GM12878 (cell line): ENCODE measurements around the gene FZR1. TPM values are rescaled to one million over a fixed set of nuclear protein-coding genes. Genes with fewer than 3 reads are reported as not detected.

Source experiments
- ATAC-seq: fragments of 200-7000 bp; cut with Tn5 transposase; 3 replicates; pipeline ENCODE4 v1.9.1; 2020; ENCODE audit warnings: mild to moderate bottlenecking, moderate library complexity
- BruUV-seq: library from RNA; stranded (reverse); fragments of 400-500 nt; replicated peaks from 2 replicates; lab custom pipeline; 2021; lab: Mats Ljungman, UMichigan
- CTCF ChIA-PET: fragments of 300-600 bp; sonication (Branson Sonifier 250); formaldehyde crosslinking; extraction: SDS; loops from one replicate; lab custom pipeline; 2021; ENCODE audit warnings: inconsistent platforms; lab: Yijun Ruan, JAX
- POLR2A ChIA-PET: fragments of 350-600 bp; formaldehyde crosslinking; extraction: SDS; loops from one replicate; lab custom pipeline; 2021; ENCODE audit warnings: inconsistent platforms; lab: Charles Lee
- RAD21 ChIA-PET: fragments of 300-600 bp; sonication (Branson Sonifier 250); formaldehyde crosslinking; loops from one replicate; lab custom pipeline; 2023; ENCODE audit warnings: antibody characterized with exemption; ENCODE audit not compliant: unreplicated experiment; lab: Charles Lee
- SMC1A ChIA-PET: fragments of 300-600 bp; sonication (Branson Sonifier 250); formaldehyde crosslinking; loops from one replicate; lab custom pipeline; 2023; ENCODE audit not compliant: unreplicated experiment, uncharacterized antibody; lab: Charles Lee
- DNase-seq: peaks from one replicate; pipeline ENCODE4 v3.0.0-alpha.2; 2011; ENCODE audit warnings: low read depth, low spot score
- FAIRE-seq: peaks from 3 replicates; lab custom pipeline; 2011; peaks lifted over from hg19 to GRCh38; lab: Jason Lieb, UNC
- H2AFZ ChIP-seq: 2 replicates; pipeline ENCODE4 v1.6.0; 2011; ENCODE audit warnings: low read depth, low read length, control low read depth; ENCODE audit not compliant: control insufficient read depth
- H3K27ac ChIP-seq: 2 replicates; pipeline ENCODE4 v1.5.1; 2011; ENCODE audit warnings: control low read depth; ENCODE audit not compliant: control insufficient read depth, insufficient read depth
- H3K27me3 ChIP-seq, 2 experiments: replicated peaks in 1 of 2; 2 replicates each; pipeline versions ENCODE4 v1.6.0 to v1.6.1; 2011; ENCODE audit warnings: low read length in 1 of 2; ENCODE audit not compliant: control insufficient read depth in 2 of 2, insufficient read depth in 2 of 2
- H3K36me3 ChIP-seq, 2 experiments: 2 replicates each; pipeline ENCODE4 v1.5.1; 2011; ENCODE audit warnings: low read length in 1 of 2; ENCODE audit not compliant: control insufficient read depth in 2 of 2, insufficient read depth in 2 of 2
- H3K4me1 ChIP-seq: 2 replicates; pipeline ENCODE4 v1.6.1; 2011; ENCODE audit warnings: mild to moderate bottlenecking, low read length, moderate library complexity, mixed read lengths; ENCODE audit not compliant: control insufficient read depth, insufficient read depth
- H3K4me2 ChIP-seq: 2 replicates; pipeline ENCODE4 v1.6.0; 2011; ENCODE audit warnings: control low read depth; ENCODE audit not compliant: control insufficient read depth, insufficient read depth
- H3K4me3 ChIP-seq: fragments of 200-600 bp; sonication (generic); 2 replicates; pipeline ENCODE4 v1.5.1; 2016
- H3K79me2 ChIP-seq: 2 replicates; pipeline ENCODE4 v1.6.0; 2011; ENCODE audit warnings: low read length; ENCODE audit not compliant: control insufficient read depth, insufficient read depth
- H3K9ac ChIP-seq: 2 replicates; pipeline ENCODE4 v1.8.0; 2011; ENCODE audit warnings: low read length, control low read depth, mixed read lengths; ENCODE audit not compliant: control insufficient read depth, insufficient read depth
- H3K9me3 ChIP-seq: replicated peaks from 3 replicates; pipeline ENCODE4 v1.5.1; 2011; ENCODE audit warnings: mild to moderate bottlenecking, low read length; ENCODE audit not compliant: control insufficient read depth, insufficient read depth
- H4K20me1 ChIP-seq: 2 replicates; pipeline ENCODE4 v1.6.0; 2011; ENCODE audit not compliant: control insufficient read depth, insufficient read depth
- POLR2AphosphoS5 ChIP-seq: IDR thresholded peaks from 2 replicates; pipeline ENCODE4 v1.6.1; 2011; ENCODE audit warnings: mild to moderate bottlenecking, low read length, inconsistent platforms
- RAD21 ChIP-seq: IDR thresholded peaks from 2 replicates; pipeline ENCODE4 v1.6.1; 2011; ENCODE audit warnings: mild to moderate bottlenecking, low read depth, low read length, moderate library complexity; ENCODE audit not compliant: insufficient read depth
- TCF3 ChIP-seq: IDR thresholded peaks from 2 replicates; pipeline ENCODE4 v1.6.1; 2012; ENCODE audit warnings: low read depth, mild to moderate bottlenecking, low read length, borderline replicate concordance; ENCODE audit not compliant: insufficient read depth
- WGBS: methylation state at CpG from one replicate; pipeline ENCODE4 v1.1.6; 2016; ENCODE audit warnings: low lambda C conversion rate; ENCODE audit not compliant: insufficient replicate concordance, insufficient coverage; ENCODE audit errors: missing lambda C conversion rate; 5-methylcytosine and 5-hydroxymethylcytosine counted together
- in situ Hi-C: fragments of 300-500 bp; cut with MboI; formaldehyde crosslinking; loops from 9 replicates; pipeline ENCODE4 v1.14.3; 2018; ENCODE audit warnings: mixed read lengths
- intact Hi-C: fragments of 100-400 bp; cut with micrococcal nuclease; formaldehyde crosslinking; loops from one replicate; pipeline ENCODE4 v1.14.2; 2022; ENCODE audit not compliant: unreplicated experiment
- polyA plus RNA-seq, 11 experiments: library from polyadenylated mRNA; depleted of rRNA in 4 of 11; unstranded in 6 of 11; stranded (reverse) in 5 of 11; fragments of >200 nt; fragmentation: Nextera tagmentation in 4 of 11; fragmentation: Illumina TruSeq in 1 of 11; extraction: Ambion mirVana in 4 of 11; extraction: Trizol in 1 of 11; gene quantifications; 1 replicate in 1 of 11; 2 replicates in 10 of 11; pipeline versions ENCODE4 v1.2.1 to v1.2.3, GENCODE V29; 2011 to 2016; ENCODE audit warnings: inconsistent platforms in 2 of 11, missing spikeins in 2 of 11, low read depth in 1 of 11
- total RNA-seq, 4 experiments: library from RNA; depleted of rRNA in 3 of 4; stranded (reverse); fragments of >200 nt in 3 of 4; fragmentation: Illumina TruSeq in 1 of 4; extraction: Trizol in 1 of 4; gene quantifications; 2 replicates each; pipeline versions ENCODE4 v1.2.1 to v1.2.3, GENCODE V29; 2013 to 2021
- TF ChIP-seq, protein P1 (sequence below): fragments of 150-350 bp; IDR thresholded peaks from 2 replicates; pipeline ENCODE4 v1.6.1; 2014; ENCODE audit warnings: mild to moderate bottlenecking, low read depth, low read length

FZR1 gene
- total and polyA plus RNA-seq, 10 of the 15 experiments (the other 5 are each of a cell fraction or from before 2014, with no cell fraction given), result 0.11 to 44.2 (median 29.3) TPM

DNA sequence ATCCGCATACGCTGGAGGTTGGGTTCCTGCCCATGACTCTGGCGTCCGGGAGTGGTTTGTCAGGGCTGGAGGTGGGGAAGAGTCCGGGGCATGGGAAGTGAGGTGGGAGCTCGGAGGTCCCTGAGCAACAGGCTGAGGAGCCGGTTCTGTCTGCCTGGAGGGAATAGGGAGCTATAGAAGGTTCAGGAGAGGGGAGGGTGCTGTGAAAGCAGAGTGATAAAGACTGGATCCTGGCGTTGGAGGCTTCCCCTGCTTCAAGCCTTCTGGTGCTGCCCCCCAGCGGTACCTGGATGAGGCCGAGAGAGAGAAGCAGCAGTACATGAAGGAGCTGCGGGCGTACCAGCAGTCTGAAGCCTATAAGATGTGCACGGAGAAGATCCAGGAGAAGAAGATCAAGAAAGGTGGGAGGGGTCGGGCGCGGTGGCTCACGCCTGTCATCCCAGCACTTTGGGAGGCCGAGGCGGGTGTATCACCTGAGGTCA is 69.2 kb downstream of the FZR1 start:
- FAIRE-seq (no peak), DNase-seq (no peak), ATAC-seq (no peak)
- no peaks in the 10 kb centered on the region for H4K20me1 ChIP-seq
- H3K4me1 ChIP-seq, result peaks cover 3% of the 10 kb centered on the region
- no peaks in the 10 kb centered on the region for H3K27me3 ChIP-seq
- no peak overlapping the region for H3K4me3 ChIP-seq
- SMC1A ChIA-PET, result interaction anchor here (0.7 kb wide), 1 partner anchor 92 kb away, joined by 3 read pairs; no protein-coding TSS in a partner anchor
- intact Hi-C loops, result no loop called here
- no peak overlapping the region for H2AFZ ChIP-seq
- RAD21 ChIA-PET, result no interaction called here
- POLR2A ChIA-PET, result interaction anchor here (0.7 kb wide), 1 partner anchor 57 kb away, joined by 8 read pairs; no protein-coding TSS in a partner anchor
- H3K27ac ChIP-seq, result no peak overlapping the region
- no peak overlapping the region for H3K9ac ChIP-seq
- 93% methylated on average over 19 of the region's 19 CpGs for WGBS
- TF ChIP-seq RAD21 (peak; percentile 23; the same call in 1 of the 2 replicates), TCF3 (no peak)
- H3K4me2 ChIP-seq, result no peak overlapping the region
- CTCF ChIA-PET, result interaction anchor here (0.8 to 1.0 kb wide), 2 partner anchors 10 to 270 kb away, joined by 3 to 4 read pairs; partner anchors contain the start of gene GIPC3
- in situ Hi-C loops, result no loop called here
- H3K36me3 ChIP-seq, result no peaks in the 10 kb centered on the region; a peak in 2 of 4 replicates
- no TSS peak for BruUV-seq
- H3K79me2 ChIP-seq, result peaks cover 3% of the 10 kb centered on the region
- no peaks in the 10 kb centered on the region for H3K9me3 ChIP-seq

DNA sequence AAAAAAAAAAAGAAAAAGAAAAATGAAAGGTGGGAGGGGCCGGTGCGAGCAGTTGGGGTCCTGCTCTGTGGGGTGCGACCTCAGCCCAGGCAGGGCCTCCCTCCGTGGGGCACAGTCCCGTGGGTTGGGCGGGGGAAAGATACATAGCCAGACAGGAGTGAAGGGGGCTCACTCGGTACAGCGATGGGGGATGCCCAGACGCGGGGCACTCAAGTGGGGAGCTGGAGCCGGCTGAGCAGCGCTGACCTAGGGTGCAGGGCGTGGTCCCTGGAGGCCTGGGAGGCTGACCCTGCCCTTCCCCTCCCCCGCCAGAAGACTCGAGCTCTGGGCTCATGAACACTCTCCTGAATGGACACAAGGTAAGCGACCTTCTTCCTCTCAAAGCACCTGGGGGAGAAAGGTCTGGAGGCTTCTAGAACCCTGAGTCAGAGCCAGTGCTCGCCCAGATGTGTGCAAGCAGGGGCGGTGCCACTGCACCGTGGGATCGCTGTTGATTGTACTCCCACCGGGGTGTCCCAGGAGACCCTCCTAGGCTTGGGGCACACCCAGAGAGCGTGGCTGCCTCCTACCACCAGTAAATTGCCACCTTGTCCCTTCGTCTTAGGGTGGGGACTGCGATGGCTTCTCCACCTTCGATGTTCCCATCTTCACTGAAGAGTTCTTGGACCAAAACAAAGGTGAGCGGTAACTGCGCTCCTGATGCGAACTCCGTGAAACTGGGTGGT is 70.0 kb downstream of the FZR1 start:
- Histone ChIP-seq H3K9ac (no peak overlapping the region), H3K4me2 (no peak overlapping the region), H3K9me3 (no peaks in the 10 kb centered on the region), H3K27me3 (no peaks in the 10 kb centered on the region), H3K4me3 (no peak overlapping the region), H3K27ac (no peak overlapping the region), H4K20me1 (no peaks in the 10 kb centered on the region), H3K4me1 (peaks cover 3% of the 10 kb centered on the region), H3K79me2 (peaks cover 3% of the 10 kb centered on the region), H3K36me3 (no peaks in the 10 kb centered on the region; a peak in 2 of 4 replicates), H2AFZ (no peak overlapping the region)
- ChIA-PET SMC1A (no interaction called here), CTCF (interaction anchor here (0.8 to 1.0 kb wide), 2 partner anchors 9 to 271 kb away, joined by 3 to 4 read pairs; partner anchors contain the start of gene GIPC3), RAD21 (no interaction called here), POLR2A (no interaction called here)
- no TSS peak for BruUV-seq
- WGBS, result 91% methylated on average over 26 of the region's 29 CpGs
- ATAC-seq (no peak), DNase-seq (no peak), FAIRE-seq (no peak)
- peak; percentile 21; the same call in 1 of the 2 replicates for TF ChIP-seq POLR2AphosphoS5
- TF ChIP-seq, protein P1, sequence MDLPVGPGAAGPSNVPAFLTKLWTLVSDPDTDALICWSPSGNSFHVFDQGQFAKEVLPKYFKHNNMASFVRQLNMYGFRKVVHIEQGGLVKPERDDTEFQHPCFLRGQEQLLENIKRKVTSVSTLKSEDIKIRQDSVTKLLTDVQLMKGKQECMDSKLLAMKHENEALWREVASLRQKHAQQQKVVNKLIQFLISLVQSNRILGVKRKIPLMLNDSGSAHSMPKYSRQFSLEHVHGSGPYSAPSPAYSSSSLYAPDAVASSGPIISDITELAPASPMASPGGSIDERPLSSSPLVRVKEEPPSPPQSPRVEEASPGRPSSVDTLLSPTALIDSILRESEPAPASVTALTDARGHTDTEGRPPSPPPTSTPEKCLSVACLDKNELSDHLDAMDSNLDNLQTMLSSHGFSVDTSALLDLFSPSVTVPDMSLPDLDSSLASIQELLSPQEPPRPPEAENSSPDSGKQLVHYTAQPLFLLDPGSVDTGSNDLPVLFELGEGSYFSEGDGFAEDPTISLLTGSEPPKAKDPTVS, result no peak
- in situ Hi-C loops (no loop called here), intact Hi-C loops (no loop called here)
